ENCODE measurements around the gene NOTCH1. TPM values are rescaled to one million over a fixed set of nuclear protein-coding genes. Genes with fewer than 3 reads are reported as not detected.
A peak's percentile ranks its signal among the peaks of the same experiment; 100 is the strongest.

Gene NOTCH1
- total RNA-seq, 1 experiment from 2014 or later = 95.6 TPM

DNA sequence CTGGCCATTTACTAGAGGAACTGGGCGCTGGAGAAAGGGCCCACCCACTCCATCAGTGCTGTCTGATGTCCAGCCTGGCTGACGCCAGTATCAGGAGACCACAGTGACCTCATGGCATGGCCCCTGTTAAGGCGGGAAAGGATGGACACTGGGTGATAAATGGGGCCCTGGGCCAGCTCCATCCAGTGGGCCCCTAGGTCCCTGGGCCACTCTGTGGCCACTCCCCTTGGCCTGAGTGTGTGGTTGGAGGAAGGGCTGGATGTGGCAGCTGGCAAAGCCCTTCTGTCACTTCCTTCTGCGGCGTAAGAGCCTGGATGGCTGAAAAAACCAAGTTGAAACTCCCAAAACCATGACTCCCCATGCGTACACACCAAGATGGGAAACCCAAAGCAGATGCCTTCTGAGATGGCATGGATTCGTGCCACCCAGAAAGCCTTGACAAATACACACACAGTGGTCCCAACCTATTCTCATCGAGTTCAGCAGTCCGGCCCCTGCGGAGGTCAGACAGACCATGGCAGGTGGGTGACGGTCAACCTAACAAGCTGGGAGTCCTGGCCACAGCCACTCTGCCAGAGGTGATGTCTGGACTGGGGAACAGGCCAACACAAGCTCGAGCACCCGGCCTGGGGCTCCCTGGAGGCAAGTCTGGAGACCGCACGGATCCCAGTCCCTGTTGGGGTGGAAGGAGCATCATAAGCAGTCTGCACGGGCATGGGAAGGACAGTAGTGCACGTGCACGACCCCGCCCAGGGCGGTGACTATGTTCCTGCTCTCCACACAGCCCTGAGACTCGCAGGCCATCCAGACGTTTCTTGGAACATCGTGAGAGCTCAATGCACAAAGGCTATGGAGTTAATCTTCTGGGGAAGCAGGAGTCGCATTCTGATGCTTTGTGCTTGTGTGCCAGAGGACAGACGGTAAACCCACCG lies 45.2 kb upstream of the NOTCH1 start:
- CTCF ChIA-PET = no interaction called here

DNA sequence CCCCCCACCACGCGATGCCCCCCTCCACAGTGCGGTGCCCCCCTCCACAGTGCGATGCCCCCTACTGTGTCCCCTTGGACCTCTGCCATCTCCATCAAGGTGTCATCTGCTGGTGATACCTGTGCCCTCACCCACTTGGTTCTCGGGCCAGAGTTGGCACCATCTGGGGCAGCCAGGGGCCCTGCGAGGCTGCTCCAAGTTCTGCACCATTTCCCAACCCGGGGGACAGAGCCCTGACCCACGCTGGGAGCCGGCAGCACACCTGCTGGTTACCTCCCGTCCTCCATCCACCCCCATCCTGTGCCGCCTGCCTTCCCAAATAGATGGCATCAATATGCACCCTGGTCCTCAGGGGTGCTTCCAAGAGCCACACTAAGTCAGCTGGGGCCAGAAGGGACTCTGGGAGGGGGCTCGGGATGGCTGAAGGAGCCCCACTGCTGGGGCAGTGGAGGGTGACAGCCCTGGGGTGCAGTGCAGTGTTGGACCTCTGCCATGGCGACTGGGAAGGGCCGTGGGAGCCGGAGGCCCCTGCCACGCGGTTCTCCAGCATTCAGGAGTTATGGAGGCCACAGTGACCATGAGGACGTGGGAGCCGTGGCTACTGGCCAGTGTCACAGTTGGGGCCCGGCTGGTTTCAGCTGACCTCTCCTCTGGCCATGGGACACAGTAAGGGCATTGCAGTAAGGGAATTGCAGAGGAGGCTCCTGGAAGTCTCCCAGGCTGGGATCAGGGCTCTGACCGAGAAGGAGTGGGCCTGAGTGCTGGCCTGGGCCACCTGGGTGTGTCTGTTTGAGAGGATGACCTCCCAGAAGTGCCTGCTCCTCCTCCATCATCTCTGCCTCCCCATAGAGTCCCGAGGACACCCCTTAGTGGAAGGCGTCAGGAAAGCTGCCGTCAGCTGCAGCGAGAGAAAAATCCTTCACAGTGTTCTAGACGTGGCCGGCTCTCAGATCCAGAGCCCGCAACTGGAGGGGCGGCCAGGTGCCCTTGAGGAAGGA lies 44.2 kb upstream of the NOTCH1 start:
- POLR2A ChIA-PET = interaction anchor here (0.5 kb wide), 1 partner anchor 363 kb away, joined by 3 read pairs; no protein-coding TSS in a partner anchor
- peaks cover 3% of the 10 kb centered on the region; the same call in 1 of the 2 replicates for H3K27me3 Mint-ChIP-seq (ENCODE audit: low read depth)
- CTCF ChIA-PET = no interaction called here
- TF ChIP-seq CREM (CRISPR knock-in tag; IDR thresholded peaks at IDR 0.05) = no peak
- TF ChIP-seq NR1H2 (CRISPR knock-in tag; IDR thresholded peaks at IDR 0.05) = no peak
- TF ChIP-seq GRHL2 (CRISPR knock-in tag; IDR thresholded peaks at IDR 0.05; ENCODE audit: insufficient replicate concordance, severe bottlenecking) = no peak
- TF ChIP-seq, protein P1, sequence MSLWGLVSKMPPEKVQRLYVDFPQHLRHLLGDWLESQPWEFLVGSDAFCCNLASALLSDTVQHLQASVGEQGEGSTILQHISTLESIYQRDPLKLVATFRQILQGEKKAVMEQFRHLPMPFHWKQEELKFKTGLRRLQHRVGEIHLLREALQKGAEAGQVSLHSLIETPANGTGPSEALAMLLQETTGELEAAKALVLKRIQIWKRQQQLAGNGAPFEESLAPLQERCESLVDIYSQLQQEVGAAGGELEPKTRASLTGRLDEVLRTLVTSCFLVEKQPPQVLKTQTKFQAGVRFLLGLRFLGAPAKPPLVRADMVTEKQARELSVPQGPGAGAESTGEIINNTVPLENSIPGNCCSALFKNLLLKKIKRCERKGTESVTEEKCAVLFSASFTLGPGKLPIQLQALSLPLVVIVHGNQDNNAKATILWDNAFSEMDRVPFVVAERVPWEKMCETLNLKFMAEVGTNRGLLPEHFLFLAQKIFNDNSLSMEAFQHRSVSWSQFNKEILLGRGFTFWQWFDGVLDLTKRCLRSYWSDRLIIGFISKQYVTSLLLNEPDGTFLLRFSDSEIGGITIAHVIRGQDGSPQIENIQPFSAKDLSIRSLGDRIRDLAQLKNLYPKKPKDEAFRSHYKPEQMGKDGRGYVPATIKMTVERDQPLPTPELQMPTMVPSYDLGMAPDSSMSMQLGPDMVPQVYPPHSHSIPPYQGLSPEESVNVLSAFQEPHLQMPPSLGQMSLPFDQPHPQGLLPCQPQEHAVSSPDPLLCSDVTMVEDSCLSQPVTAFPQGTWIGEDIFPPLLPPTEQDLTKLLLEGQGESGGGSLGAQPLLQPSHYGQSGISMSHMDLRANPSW (CRISPR knock-in tag; conservative IDR thresholded peaks at IDR 0.05; ENCODE audit: low read depth) = no peak
- no peak for TF ChIP-seq ZNF263 (CRISPR knock-in tag; IDR thresholded peaks at IDR 0.05; ENCODE audit: low read depth)
- no peak for TF ChIP-seq RELA (CRISPR knock-in tag; IDR thresholded peaks at IDR 0.05; ENCODE audit: borderline replicate concordance)
- no peak for TF ChIP-seq ZBTB21 (CRISPR knock-in tag; IDR thresholded peaks at IDR 0.05; ENCODE audit: borderline replicate concordance)
- TF ChIP-seq, protein P2, sequence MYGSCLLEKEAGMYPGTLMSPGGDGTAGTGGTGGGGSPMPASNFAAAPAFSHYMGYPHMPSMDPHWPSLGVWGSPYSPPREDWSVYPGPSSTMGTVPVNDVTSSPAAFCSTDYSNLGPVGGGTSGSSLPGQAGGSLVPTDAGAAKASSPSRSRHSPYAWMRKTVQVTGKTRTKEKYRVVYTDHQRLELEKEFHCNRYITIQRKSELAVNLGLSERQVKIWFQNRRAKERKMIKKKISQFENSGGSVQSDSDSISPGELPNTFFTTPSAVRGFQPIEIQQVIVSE (CRISPR knock-in tag; IDR thresholded peaks at IDR 0.05; ENCODE audit: borderline replicate concordance) = no peak
- no peak for TF ChIP-seq ELF4 (CRISPR knock-in tag; IDR thresholded peaks at IDR 0.05; ENCODE audit: low read depth)
- TF ChIP-seq NR2C2 (CRISPR knock-in tag; IDR thresholded peaks at IDR 0.05) = no peak
- no peak for TF ChIP-seq CREB1 (CRISPR knock-in tag; IDR thresholded peaks at IDR 0.05)
- TF ChIP-seq, protein P3, sequence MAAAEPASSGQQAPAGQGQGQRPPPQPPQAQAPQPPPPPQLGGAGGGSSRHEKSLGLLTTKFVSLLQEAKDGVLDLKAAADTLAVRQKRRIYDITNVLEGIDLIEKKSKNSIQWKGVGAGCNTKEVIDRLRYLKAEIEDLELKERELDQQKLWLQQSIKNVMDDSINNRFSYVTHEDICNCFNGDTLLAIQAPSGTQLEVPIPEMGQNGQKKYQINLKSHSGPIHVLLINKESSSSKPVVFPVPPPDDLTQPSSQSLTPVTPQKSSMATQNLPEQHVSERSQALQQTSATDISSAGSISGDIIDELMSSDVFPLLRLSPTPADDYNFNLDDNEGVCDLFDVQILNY (CRISPR knock-in tag; IDR thresholded peaks at IDR 0.05) = no peak
- TF ChIP-seq ZNF232 (CRISPR knock-in tag; IDR thresholded peaks at IDR 0.05) = no peak
- no peak for TF ChIP-seq JUN (CRISPR knock-in tag; IDR thresholded peaks at IDR 0.05)
- TF ChIP-seq, protein P4, sequence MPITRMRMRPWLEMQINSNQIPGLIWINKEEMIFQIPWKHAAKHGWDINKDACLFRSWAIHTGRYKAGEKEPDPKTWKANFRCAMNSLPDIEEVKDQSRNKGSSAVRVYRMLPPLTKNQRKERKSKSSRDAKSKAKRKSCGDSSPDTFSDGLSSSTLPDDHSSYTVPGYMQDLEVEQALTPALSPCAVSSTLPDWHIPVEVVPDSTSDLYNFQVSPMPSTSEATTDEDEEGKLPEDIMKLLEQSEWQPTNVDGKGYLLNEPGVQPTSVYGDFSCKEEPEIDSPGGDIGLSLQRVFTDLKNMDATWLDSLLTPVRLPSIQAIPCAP (CRISPR knock-in tag; IDR thresholded peaks at IDR 0.05) = no peak
- TF ChIP-seq MYBL2 (CRISPR knock-in tag; IDR thresholded peaks at IDR 0.05) = no peak
- H3K36me3 Mint-ChIP-seq = no peaks in the 10 kb centered on the region
- DNase-seq (ENCODE audit: low spot score) = no peak
- H3K4me1 Mint-ChIP-seq = peaks cover 33% of the 10 kb centered on the region
- H3K9me3 Mint-ChIP-seq = peaks cover 6% of the 10 kb centered on the region
- H3K4me3 Mint-ChIP-seq = no peak overlapping the region
- ATAC-seq = no peak
- no peak overlapping the region for H3K27ac Mint-ChIP-seq

More for the DNA sequence above, 45.2 kb upstream of the NOTCH1 start:
- DNase-seq (ENCODE audit: low spot score) (no peak), ATAC-seq (no peak)
- POLR2A ChIA-PET = interaction anchor here (1.5 kb wide), 1 partner anchor 19 kb away, joined by 3 read pairs; no protein-coding TSS in a partner anchor
- Mint-ChIP-seq H3K4me3 (no peak overlapping the region), H3K27me3 (ENCODE audit: low read depth) (peaks cover 3% of the 10 kb centered on the region; the same call in 1 of the 2 replicates), H3K9me3 (peaks cover 6% of the 10 kb centered on the region), H3K4me1 (peaks cover 29% of the 10 kb centered on the region), H3K36me3 (no peaks in the 10 kb centered on the region), H3K27ac (no peak overlapping the region)
- TF ChIP-seq MXD4 (CRISPR knock-in tag; IDR thresholded peaks at IDR 0.05; ENCODE audit: borderline replicate concordance) = no peak
- TF ChIP-seq, protein P5, sequence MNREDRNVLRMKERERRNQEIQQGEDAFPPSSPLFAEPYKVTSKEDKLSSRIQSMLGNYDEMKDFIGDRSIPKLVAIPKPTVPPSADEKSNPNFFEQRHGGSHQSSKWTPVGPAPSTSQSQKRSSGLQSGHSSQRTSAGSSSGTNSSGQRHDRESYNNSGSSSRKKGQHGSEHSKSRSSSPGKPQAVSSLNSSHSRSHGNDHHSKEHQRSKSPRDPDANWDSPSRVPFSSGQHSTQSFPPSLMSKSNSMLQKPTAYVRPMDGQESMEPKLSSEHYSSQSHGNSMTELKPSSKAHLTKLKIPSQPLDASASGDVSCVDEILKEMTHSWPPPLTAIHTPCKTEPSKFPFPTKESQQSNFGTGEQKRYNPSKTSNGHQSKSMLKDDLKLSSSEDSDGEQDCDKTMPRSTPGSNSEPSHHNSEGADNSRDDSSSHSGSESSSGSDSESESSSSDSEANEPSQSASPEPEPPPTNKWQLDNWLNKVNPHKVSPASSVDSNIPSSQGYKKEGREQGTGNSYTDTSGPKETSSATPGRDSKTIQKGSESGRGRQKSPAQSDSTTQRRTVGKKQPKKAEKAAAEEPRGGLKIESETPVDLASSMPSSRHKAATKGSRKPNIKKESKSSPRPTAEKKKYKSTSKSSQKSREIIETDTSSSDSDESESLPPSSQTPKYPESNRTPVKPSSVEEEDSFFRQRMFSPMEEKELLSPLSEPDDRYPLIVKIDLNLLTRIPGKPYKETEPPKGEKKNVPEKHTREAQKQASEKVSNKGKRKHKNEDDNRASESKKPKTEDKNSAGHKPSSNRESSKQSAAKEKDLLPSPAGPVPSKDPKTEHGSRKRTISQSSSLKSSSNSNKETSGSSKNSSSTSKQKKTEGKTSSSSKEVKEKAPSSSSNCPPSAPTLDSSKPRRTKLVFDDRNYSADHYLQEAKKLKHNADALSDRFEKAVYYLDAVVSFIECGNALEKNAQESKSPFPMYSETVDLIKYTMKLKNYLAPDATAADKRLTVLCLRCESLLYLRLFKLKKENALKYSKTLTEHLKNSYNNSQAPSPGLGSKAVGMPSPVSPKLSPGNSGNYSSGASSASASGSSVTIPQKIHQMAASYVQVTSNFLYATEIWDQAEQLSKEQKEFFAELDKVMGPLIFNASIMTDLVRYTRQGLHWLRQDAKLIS (CRISPR knock-in tag; IDR thresholded peaks at IDR 0.05; ENCODE audit: borderline replicate concordance) = no peak
- 0 out of 2 replicates have a peak, but pooled peaks have one; percentile 35 for TF ChIP-seq TCF7 (CRISPR knock-in tag; IDR thresholded peaks at IDR 0.05; ENCODE audit: low read depth)

Measured in WTC11 (cell line).